GM18951 (cell line): Measurements from ENCODE around the gene COX8C.

Experiments
- POLR2A ChIP-seq: IDR thresholded peaks from 4 replicates; pipeline ENCODE4 v1.6.1; 2011; ENCODE audit warnings: mild to moderate bottlenecking; ENCODE audit not compliant: insufficient read length, insufficient read depth; ENCODE audit errors: extremely low read depth
- in situ Hi-C: fragments of 300-500 bp; cut with MboI; formaldehyde crosslinking; loops from one replicate; pipeline ENCODE4 v1.12.0; 2022; ENCODE audit warnings: low sequenced_read_pairs, mixed read lengths, inconsistent platforms; ENCODE audit not compliant: unreplicated experiment

COX8C gene

GRCh38 chr14:93315575-93315974 is 31.4 kb upstream of the COX8C start:
- in situ Hi-C loops, result no loop called here
- TF ChIP-seq POLR2A, result no peak

GRCh38 chr14:93316716-93317115 is 30.3 kb upstream of the COX8C start:
- no peak for TF ChIP-seq POLR2A
- in situ Hi-C loops, result no loop called here

GRCh38 chr14:93317210-93317874 is 29.6 kb upstream of the COX8C start:
- in situ Hi-C loops, result no loop called here
- TF ChIP-seq POLR2A, result no peak

GRCh38 chr14:93317875-93318807 is 28.8 kb upstream of the COX8C start:
- in situ Hi-C loops, result no loop called here

GRCh38 chr14:93318927-93319326 is 28.1 kb upstream of the COX8C start:
- TF ChIP-seq POLR2A, result no peak
- in situ Hi-C loops, result no loop called here

More at GRCh38 chr14:93317875-93318807, 28.8 kb upstream of the COX8C start:
- no peak for TF ChIP-seq POLR2A

- no peak for TF ChIP-seq POLR2A
- in situ Hi-C loops, result no loop called here
These were observed 27.5 kb upstream of the COX8C start for GRCh38 chr14:93319494-93319893.

GRCh38 chr14:93319958-93320357 is 27.0 kb upstream of the COX8C start:
- in situ Hi-C loops, result no loop called here
- TF ChIP-seq POLR2A, result no peak

- TF ChIP-seq POLR2A, result no peak
- in situ Hi-C loops, result no loop called here
These were observed 26.5 kb upstream of the COX8C start for GRCh38 chr14:93320489-93320888.

- no peak for TF ChIP-seq POLR2A
- in situ Hi-C loops, result no loop called here
These were observed 23.9 kb upstream of the COX8C start for GRCh38 chr14:93322929-93323599.

GRCh38 chr14:93323600-93324174 is 23.3 kb upstream of the COX8C start:
- TF ChIP-seq POLR2A, result no peak
- in situ Hi-C loops, result no loop called here

GRCh38 chr14:93326196-93326595 is 20.8 kb upstream of the COX8C start:
- in situ Hi-C loops, result no loop called here
- no peak for TF ChIP-seq POLR2A

- in situ Hi-C loops, result no loop called here
These were observed 18.4 kb upstream of the COX8C start for GRCh38 chr14:93328546-93328945.

More at GRCh38 chr14:93328546-93328945, 18.4 kb upstream of the COX8C start:
- TF ChIP-seq POLR2A, result no peak
